DND-41 (cell line): ENCODE measurements around the gene ASB12.

Source experiments
- ATAC-seq: fragments of 200-7000 bp; cut with Tn5 transposase; 3 replicates; pipeline ENCODE4 v1.9.1; 2021; ENCODE audit warnings: low read depth; ENCODE audit not compliant: insufficient read depth
- DNase-seq: peaks from one replicate; pipeline ENCODE4 v3.0.0-alpha.2; 2020
- H2AFZ ChIP-seq: 2 replicates; pipeline ENCODE4 v1.6.0; 2012; ENCODE audit warnings: low read depth, low read length
- H3K27ac ChIP-seq: 2 replicates; pipeline ENCODE4 v1.5.1; 2012; ENCODE audit warnings: low read length, inconsistent platforms
- H3K27me3 ChIP-seq: fragments of 200-600 bp; sonication (generic); 2 replicates; pipeline ENCODE4 v1.6.0; 2012; ENCODE audit warnings: low read length, mild to moderate bottlenecking, inconsistent platforms; ENCODE audit not compliant: insufficient read depth, poor library complexity
- H3K36me3 ChIP-seq: 2 replicates; pipeline ENCODE4 v1.5.1; 2012; ENCODE audit warnings: low read length, inconsistent platforms; ENCODE audit not compliant: insufficient read depth
- H3K4me1 ChIP-seq: 2 replicates; pipeline ENCODE4 v1.5.1; 2012; ENCODE audit warnings: mild to moderate bottlenecking, low read length; ENCODE audit not compliant: insufficient read depth
- H3K4me2 ChIP-seq: 2 replicates; pipeline ENCODE4 v1.6.0; 2012; ENCODE audit warnings: mild to moderate bottlenecking, moderate library complexity, low read length, inconsistent platforms; ENCODE audit not compliant: insufficient read depth
- H3K4me3 ChIP-seq, 2 experiments: fragments of 200-600 bp in 1 of 2; shearing (Covaris generic) in 1 of 2; 2 replicates each; pipeline ENCODE4 v1.5.1; 2012 to 2016; ENCODE audit warnings: inconsistent platforms in 2 of 2, low read length in 2 of 2, mild to moderate bottlenecking in 2 of 2, low read depth in 1 of 2, moderate library complexity in 1 of 2
- H3K79me2 ChIP-seq: 2 replicates; pipeline ENCODE4 v1.6.0; 2012; ENCODE audit warnings: low read length, inconsistent platforms; ENCODE audit not compliant: insufficient read depth
- H3K9ac ChIP-seq: 2 replicates; pipeline ENCODE4 v1.6.0; 2012; ENCODE audit warnings: low read depth, mild to moderate bottlenecking, inconsistent platforms, low read length, moderate library complexity
- H3K9me3 ChIP-seq: 2 replicates; pipeline ENCODE4 v1.5.1; 2012; ENCODE audit warnings: low read length, moderate library complexity, mild to moderate bottlenecking, inconsistent platforms; ENCODE audit not compliant: insufficient read depth, severe bottlenecking
- H4K20me1 ChIP-seq: 2 replicates; pipeline ENCODE4 v1.6.0; 2012; ENCODE audit warnings: low read length; ENCODE audit not compliant: insufficient read depth
- CTCF ChIP-seq: IDR thresholded peaks from 2 replicates; pipeline ENCODE4 v1.5.1; 2012; ENCODE audit warnings: borderline replicate concordance, low read length, moderate library complexity, mild to moderate bottlenecking; ENCODE audit not compliant: poor library complexity, severe bottlenecking; ENCODE audit errors: extremely low read depth
- EZH2 ChIP-seq: IDR thresholded peaks from 3 replicates; pipeline ENCODE4 v1.6.1; 2012; ENCODE audit warnings: borderline replicate concordance, low read depth, mild to moderate bottlenecking, moderate library complexity, low read length, inconsistent platforms; ENCODE audit not compliant: severe bottlenecking

Gene ASB12

GRCh38 chrX:64191281-64192010 lies 39.0 kb downstream of the ASB12 start:
- no peak for TF ChIP-seq EZH2
- no peak for TF ChIP-seq CTCF
- Histone ChIP-seq H3K9ac (no peak overlapping the region), H4K20me1 (no peaks in the 10 kb centered on the region), H3K4me3 (no peak overlapping the region), H3K36me3 (peaks cover 35% of the 10 kb centered on the region), H3K9me3 (no peaks in the 10 kb centered on the region), H3K27me3 (no peaks in the 10 kb centered on the region), H2AFZ (no peak overlapping the region), H3K4me1 (no peaks in the 10 kb centered on the region), H3K79me2 (peaks cover 4% of the 10 kb centered on the region; the same call in 1 of the 2 replicates), H3K4me2 (no peak overlapping the region), H3K27ac (no peak overlapping the region)
- no peak for ATAC-seq
- no peak for DNase-seq

GRCh38 chrX:64190136-64190740 lies 40.2 kb downstream of the ASB12 start:
- ATAC-seq (no peak), DNase-seq (no peak)
- Histone ChIP-seq H3K36me3 (peaks cover 35% of the 10 kb centered on the region), H3K79me2 (no peaks in the 10 kb centered on the region), H2AFZ (no peak overlapping the region), H3K4me1 (no peaks in the 10 kb centered on the region), H4K20me1 (no peaks in the 10 kb centered on the region), H3K9ac (no peak overlapping the region), H3K27ac (no peak overlapping the region), H3K9me3 (no peaks in the 10 kb centered on the region), H3K4me2 (no peak overlapping the region), H3K4me3 (no peak overlapping the region), H3K27me3 (no peaks in the 10 kb centered on the region)
- TF ChIP-seq CTCF = no peak
- TF ChIP-seq EZH2 = no peak

GRCh38 chrX:64188901-64189300 lies 41.5 kb downstream of the ASB12 start:
- no peaks in the 10 kb centered on the region for H3K4me1 ChIP-seq
- no peak overlapping the region for H3K4me2 ChIP-seq
- H3K9me3 ChIP-seq = no peaks in the 10 kb centered on the region
- DNase-seq (no peak), ATAC-seq (no peak)
- H3K9ac ChIP-seq = no peak overlapping the region
- no peaks in the 10 kb centered on the region for H4K20me1 ChIP-seq
- H3K79me2 ChIP-seq = no peaks in the 10 kb centered on the region
- no peaks in the 10 kb centered on the region for H3K27me3 ChIP-seq
- no peak for TF ChIP-seq EZH2
- TF ChIP-seq CTCF = no peak
- no peak overlapping the region for H3K27ac ChIP-seq
- peaks cover 35% of the 10 kb centered on the region for H3K36me3 ChIP-seq
- no peak overlapping the region for H2AFZ ChIP-seq
- H3K4me3 ChIP-seq = no peak overlapping the region
